Ishikawa (cell line): ENCODE measurements around the gene EP400.

Experiments
- CEBPB ChIP-seq: IDR thresholded peaks from 2 replicates; pipeline ENCODE4 v1.6.1; 2012
- CREB1 ChIP-seq: IDR thresholded peaks from 2 replicates; pipeline ENCODE4 v1.6.1; 2012; ENCODE audit warnings: low read depth
- EGR1 ChIP-seq: IDR thresholded peaks from 2 replicates; pipeline ENCODE4 v1.6.1; 2012
- EP300 ChIP-seq: IDR thresholded peaks from 2 replicates; pipeline ENCODE4 v1.6.1; 2012; ENCODE audit warnings: borderline replicate concordance
- FOXM1 ChIP-seq: IDR thresholded peaks from 2 replicates; pipeline ENCODE4 v1.6.1; 2012; ENCODE audit warnings: low read depth, borderline replicate concordance
- NFIC ChIP-seq: IDR thresholded peaks from 2 replicates; pipeline ENCODE4 v1.6.1; 2012
- RAD21 ChIP-seq: IDR thresholded peaks from 2 replicates; pipeline ENCODE4 v1.6.1; 2012; ENCODE audit warnings: low read depth
- TAF1 ChIP-seq: IDR thresholded peaks from 2 replicates; pipeline ENCODE4 v1.6.1; 2012; ENCODE audit warnings: low read depth, mild to moderate bottlenecking
- TCF12 ChIP-seq: IDR thresholded peaks from 2 replicates; pipeline ENCODE4 v1.6.1; 2012; ENCODE audit warnings: low read depth
- TEAD4 ChIP-seq: IDR thresholded peaks from 2 replicates; pipeline ENCODE4 v1.6.1; 2012
- YY1 ChIP-seq: IDR thresholded peaks from 2 replicates; pipeline ENCODE4 v1.6.1; 2012; ENCODE audit warnings: low read depth
- ZBTB7A ChIP-seq: IDR thresholded peaks from 2 replicates; pipeline ENCODE4 v1.6.1; 2012; ENCODE audit warnings: low read depth
- TF ChIP-seq, protein P1 (sequence below): IDR thresholded peaks from 2 replicates; pipeline ENCODE4 v1.6.1; 2012; ENCODE audit warnings: low read depth, mild to moderate bottlenecking
- TF ChIP-seq, protein P2 (sequence below): IDR thresholded peaks from 2 replicates; pipeline ENCODE4 v1.6.1; 2012
- TF ChIP-seq, protein P3 (sequence below): IDR thresholded peaks from 2 replicates; pipeline ENCODE4 v1.6.1; 2012

EP400 gene

DNA sequence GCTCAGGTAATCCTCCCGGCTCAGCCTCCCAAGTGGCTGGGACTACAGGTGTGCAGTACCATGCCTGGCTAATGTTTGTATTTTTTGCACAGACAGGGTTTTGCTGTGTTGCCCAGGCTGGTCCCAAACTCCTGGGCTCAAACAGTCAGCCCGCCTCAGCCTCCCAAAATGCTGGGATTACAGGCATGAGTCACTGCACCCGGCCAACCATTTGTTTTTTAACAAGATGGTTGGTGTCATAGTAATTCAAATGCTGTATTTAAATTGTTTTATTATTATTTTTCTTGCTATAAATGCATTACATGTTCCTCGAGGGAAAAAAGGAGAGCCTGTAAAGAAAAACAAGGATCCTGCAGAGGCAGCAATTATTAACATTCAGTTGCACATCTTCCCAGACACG lies 83.9 kb downstream of the EP400 start:
- no peak for TF ChIP-seq FOXM1
- TF ChIP-seq, protein P1, sequence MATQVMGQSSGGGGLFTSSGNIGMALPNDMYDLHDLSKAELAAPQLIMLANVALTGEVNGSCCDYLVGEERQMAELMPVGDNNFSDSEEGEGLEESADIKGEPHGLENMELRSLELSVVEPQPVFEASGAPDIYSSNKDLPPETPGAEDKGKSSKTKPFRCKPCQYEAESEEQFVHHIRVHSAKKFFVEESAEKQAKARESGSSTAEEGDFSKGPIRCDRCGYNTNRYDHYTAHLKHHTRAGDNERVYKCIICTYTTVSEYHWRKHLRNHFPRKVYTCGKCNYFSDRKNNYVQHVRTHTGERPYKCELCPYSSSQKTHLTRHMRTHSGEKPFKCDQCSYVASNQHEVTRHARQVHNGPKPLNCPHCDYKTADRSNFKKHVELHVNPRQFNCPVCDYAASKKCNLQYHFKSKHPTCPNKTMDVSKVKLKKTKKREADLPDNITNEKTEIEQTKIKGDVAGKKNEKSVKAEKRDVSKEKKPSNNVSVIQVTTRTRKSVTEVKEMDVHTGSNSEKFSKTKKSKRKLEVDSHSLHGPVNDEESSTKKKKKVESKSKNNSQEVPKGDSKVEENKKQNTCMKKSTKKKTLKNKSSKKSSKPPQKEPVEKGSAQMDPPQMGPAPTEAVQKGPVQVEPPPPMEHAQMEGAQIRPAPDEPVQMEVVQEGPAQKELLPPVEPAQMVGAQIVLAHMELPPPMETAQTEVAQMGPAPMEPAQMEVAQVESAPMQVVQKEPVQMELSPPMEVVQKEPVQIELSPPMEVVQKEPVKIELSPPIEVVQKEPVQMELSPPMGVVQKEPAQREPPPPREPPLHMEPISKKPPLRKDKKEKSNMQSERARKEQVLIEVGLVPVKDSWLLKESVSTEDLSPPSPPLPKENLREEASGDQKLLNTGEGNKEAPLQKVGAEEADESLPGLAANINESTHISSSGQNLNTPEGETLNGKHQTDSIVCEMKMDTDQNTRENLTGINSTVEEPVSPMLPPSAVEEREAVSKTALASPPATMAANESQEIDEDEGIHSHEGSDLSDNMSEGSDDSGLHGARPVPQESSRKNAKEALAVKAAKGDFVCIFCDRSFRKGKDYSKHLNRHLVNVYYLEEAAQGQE: no peak
- TF ChIP-seq TAF1: no peak

DNA sequence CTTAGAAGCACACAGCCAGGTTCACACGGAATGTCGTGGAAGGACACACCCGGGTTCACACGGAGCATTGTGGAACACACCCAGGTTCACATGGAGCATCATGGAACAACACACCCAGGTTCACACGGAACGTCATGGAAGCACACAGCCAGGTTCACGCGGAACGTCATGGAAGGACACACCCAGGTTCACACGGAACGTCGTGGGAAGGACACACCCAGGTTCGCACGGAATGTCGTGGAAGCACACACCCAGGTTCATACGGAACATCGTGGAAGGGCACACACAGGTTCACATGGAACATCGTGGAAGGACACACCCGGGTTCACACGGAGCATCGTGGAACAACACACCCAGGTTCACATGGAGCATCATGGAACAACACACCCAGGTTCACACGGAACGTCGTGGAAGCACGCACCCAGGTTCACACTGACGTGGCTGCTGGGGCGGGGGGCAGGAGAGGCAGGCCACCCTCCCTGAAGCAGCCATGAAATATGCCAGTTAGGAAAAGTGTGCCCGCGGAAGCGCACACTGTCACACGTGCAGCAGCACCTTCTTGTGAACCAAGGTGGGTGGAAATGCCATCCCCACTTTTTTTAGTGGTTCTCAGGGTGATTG lies 86.4 kb downstream of the EP400 start:
- TF ChIP-seq EP300 (no peak), FOXM1 (no peak), TAF1 (no peak), TEAD4 (no peak), TCF12 (no peak), CEBPB (no peak), EGR1 (no peak), RAD21 (no peak), YY1 (no peak), ZBTB7A (no peak), CREB1 (no peak), NFIC (no peak)
- TF ChIP-seq, protein P1: no peak
- TF ChIP-seq, protein P2, sequence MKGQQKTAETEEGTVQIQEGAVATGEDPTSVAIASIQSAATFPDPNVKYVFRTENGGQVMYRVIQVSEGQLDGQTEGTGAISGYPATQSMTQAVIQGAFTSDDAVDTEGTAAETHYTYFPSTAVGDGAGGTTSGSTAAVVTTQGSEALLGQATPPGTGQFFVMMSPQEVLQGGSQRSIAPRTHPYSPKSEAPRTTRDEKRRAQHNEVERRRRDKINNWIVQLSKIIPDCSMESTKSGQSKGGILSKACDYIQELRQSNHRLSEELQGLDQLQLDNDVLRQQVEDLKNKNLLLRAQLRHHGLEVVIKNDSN: no peak
- TF ChIP-seq, protein P3, sequence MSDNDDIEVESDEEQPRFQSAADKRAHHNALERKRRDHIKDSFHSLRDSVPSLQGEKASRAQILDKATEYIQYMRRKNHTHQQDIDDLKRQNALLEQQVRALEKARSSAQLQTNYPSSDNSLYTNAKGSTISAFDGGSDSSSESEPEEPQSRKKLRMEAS: no peak

DNA sequence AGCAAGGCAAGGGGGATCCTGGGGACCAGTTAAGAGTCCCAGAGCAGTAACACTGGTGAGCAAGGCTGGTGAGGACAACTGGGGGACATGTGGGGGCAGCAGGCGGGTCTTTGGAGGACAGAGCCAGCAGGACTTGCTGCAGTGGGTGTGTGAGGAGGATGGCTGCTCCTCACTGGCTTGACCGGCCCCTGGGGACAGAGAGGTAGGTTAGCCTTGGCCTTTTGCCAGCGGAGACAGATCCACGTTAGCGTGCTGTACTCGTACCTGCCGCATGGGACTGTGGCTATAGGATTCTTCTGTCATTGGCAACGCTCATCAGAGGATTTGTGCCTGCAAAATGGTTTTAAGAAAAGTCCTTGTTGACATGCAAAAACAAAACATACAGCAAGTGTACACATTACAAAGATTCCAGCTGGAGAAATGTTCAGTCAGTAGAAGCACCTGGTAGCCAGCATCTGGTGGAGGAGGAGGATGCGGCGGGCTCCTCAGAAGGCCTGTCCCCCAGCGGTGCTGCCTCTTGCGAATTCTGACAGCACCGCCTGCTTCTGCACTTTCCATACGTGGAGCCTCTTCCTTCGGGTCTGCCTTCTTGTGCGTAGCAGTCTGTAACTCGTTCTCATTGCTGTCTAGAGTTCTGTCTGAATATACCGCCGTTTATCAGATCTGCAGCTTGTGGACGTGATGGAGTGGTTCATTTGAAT lies 91.3 kb downstream of the EP400 start:
- TF ChIP-seq, protein P3: no peak
- TF ChIP-seq ZBTB7A (no peak), TEAD4 (no peak), FOXM1 (no peak), EP300 (no peak), TAF1 (no peak), CEBPB (no peak), YY1 (no peak)
- TF ChIP-seq, protein P1: no peak
- TF ChIP-seq, protein P2: no peak

DNA sequence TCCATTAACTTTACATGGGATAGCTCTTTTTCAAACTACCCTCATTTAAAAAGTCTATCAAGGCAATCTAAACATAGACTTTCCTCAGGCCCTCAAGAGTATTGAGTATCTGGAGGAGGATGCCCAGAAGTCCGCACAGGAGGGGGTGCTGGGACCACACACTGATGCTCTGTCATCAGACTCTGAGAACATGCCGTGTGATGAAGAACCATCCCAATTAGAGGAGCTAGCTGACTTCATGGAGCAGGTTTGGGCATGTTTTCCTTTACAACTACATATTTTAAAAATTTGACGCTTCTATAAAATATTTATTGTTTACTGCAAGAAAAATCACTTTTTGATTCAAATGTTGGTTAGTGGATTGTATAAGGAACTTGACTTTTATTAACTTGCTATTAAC lies 93.5 kb downstream of the EP400 start:
- TF ChIP-seq FOXM1 (no peak), NFIC (no peak), TEAD4 (no peak), ZBTB7A (no peak), TAF1 (no peak), EP300 (no peak), YY1 (no peak), EGR1 (no peak)
- TF ChIP-seq, protein P2: no peak
- TF ChIP-seq, protein P1: no peak
- TF ChIP-seq, protein P3: no peak
